ENCODE measurements around the gene SEPTIN7.

SEPTIN7 gene

DNA sequence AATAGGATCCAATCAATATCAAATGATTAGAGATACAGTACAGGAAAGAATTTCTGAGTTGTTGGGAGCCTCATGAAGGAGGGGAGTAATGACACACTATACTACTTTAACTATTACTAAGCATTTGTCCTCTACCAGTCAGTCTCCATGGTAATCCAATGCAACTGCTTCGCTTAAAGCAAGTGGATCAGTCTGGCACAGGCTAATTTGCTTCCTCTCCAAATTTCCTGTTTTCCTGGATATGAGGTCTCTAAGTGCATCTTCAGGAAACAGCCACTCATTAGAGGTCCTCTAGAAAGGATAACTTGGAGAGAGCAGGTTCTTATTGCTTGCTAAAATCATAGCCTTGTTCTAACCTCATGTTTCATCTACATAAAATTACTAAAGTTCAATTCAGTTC lies 8.4 kb upstream of the SEPTIN7 start:
- no peaks in the 10 kb centered on the region for H3K36me3 ChIP-seq
- no peaks in the 10 kb centered on the region for H3K9me3 ChIP-seq
- H3K27ac ChIP-seq = no peak overlapping the region
- TF ChIP-seq, protein P1, sequence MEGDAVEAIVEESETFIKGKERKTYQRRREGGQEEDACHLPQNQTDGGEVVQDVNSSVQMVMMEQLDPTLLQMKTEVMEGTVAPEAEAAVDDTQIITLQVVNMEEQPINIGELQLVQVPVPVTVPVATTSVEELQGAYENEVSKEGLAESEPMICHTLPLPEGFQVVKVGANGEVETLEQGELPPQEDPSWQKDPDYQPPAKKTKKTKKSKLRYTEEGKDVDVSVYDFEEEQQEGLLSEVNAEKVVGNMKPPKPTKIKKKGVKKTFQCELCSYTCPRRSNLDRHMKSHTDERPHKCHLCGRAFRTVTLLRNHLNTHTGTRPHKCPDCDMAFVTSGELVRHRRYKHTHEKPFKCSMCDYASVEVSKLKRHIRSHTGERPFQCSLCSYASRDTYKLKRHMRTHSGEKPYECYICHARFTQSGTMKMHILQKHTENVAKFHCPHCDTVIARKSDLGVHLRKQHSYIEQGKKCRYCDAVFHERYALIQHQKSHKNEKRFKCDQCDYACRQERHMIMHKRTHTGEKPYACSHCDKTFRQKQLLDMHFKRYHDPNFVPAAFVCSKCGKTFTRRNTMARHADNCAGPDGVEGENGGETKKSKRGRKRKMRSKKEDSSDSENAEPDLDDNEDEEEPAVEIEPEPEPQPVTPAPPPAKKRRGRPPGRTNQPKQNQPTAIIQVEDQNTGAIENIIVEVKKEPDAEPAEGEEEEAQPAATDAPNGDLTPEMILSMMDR (IDR thresholded peaks at IDR 0.05) = no peak
- H3K4me3 ChIP-seq (ENCODE audit: low read depth in 1 of 2, low read length in 1 of 2) = no peak overlapping the region
- no peaks in the 10 kb centered on the region for H3K4me1 ChIP-seq (ENCODE audit: control insufficient read depth in 1 of 2, insufficient read depth in 1 of 2, low read depth in 1 of 2, low read length in 1 of 2)
- H3K27me3 ChIP-seq = no peaks in the 10 kb centered on the region

DNA sequence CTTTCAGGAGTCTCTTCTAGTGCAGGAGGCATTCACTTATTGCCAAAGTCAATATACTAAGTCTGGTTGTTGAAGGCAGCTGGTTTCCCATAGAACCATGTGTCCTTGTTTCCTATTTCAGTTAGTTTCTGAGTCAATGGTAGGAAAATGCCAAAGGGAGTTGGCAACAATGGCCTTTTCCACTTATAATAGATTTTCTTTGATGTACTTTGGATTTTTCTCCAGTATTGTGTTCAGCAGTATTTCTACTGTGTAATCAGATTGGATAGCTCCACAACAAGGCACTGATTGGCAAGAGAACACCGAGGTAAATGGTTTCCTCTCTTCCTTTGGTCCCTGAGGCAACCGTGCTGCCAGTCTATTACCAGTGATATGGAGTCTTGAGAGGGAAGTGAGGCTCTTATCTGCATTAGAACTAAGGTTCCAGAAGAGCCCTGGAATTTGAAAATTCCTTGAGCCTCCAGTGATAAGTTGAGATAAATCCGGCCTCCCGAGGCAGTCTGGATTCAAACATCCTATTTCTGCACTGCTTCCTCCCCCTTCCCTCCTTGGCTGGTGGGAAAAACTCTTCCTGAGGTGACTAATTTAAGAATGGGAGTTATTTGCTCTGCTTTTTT lies 7.9 kb upstream of the SEPTIN7 start:
- H3K4me1 ChIP-seq (ENCODE audit: control insufficient read depth in 1 of 2, insufficient read depth in 1 of 2, low read depth in 1 of 2, low read length in 1 of 2) = no peaks in the 10 kb centered on the region
- H3K27ac ChIP-seq = no peak overlapping the region
- TF ChIP-seq, protein P1 (IDR thresholded peaks at IDR 0.05) = no peak
- no peaks in the 10 kb centered on the region for H3K9me3 ChIP-seq
- H3K27me3 ChIP-seq = no peaks in the 10 kb centered on the region
- no peak overlapping the region for H3K4me3 ChIP-seq (ENCODE audit: low read depth in 1 of 2, low read length in 1 of 2)
- no peaks in the 10 kb centered on the region for H3K36me3 ChIP-seq

DNA sequence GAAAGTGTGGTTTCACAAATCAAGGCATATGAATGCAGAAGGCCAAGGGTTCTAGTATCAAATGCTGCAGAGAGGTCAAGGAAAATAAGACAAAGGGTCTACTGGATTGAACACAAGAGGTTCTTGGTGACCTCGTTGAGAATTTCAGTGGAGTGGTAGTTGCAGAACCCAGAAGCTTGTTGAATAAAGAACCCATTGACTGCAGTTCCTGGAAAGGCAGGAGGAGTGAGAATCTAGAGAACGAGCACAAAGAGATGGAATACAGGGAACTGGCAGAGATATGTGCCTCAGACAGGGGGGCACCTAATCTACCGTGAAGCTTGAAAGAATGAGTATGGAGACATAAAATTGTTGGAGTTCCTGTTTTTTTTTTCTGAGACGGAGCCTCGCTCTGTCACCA lies 3.5 kb upstream of the SEPTIN7 start:
- Histone ChIP-seq H3K27ac (no peak overlapping the region), H3K9me3 (no peaks in the 10 kb centered on the region), H3K4me1 (ENCODE audit: control insufficient read depth in 1 of 2, insufficient read depth in 1 of 2, low read depth in 1 of 2, low read length in 1 of 2) (peaks cover 15 to 16% of the 10 kb centered on the region in 2 experiments), H3K27me3 (no peaks in the 10 kb centered on the region), H3K4me3 (ENCODE audit: low read depth in 1 of 2, low read length in 1 of 2) (no peak overlapping the region), H3K36me3 (no peaks in the 10 kb centered on the region)
- TF ChIP-seq, protein P1 (IDR thresholded peaks at IDR 0.05) = no peak

DNA sequence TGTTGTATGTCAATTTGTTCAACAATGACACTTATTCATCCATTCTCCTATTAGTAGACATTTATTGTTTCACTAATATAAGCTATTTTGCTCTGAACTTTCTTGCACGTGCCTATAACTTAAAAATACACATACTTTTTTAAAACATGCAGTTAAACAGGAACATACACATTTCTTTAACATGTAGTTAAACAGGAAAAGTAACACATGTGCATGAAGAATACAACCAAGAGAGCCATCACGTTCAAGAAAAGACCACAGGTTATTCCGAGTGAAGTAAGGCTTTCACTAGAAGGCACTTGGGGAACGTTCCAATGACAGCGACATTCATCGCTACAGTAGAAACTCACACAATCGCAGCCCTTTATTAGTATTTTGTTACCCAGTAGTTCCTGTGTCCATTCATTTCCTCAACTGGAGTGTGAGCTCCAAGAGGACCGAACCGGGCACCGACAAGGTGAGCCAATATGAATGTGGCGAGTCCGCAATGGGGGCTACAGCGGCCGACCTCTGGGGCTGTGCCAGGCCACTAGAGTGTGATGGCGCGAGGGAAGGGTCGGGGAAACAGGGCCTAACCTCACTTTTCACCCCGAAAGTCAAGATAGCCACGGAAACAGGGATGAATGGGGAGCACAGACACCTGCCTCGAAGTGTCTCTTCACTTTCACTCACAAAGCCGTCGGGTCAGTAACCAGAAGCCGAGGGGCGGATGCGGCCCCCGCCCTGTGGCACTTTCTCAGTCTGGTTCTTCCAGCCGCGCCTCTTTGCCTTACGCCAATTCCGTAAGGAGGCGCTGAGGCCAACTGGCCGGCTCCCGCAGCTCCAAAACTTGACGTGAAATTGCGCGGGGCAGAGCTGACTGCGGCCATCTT lies 775 bp upstream of the SEPTIN7 start:
- H3K4me3 ChIP-seq (ENCODE audit: low read depth in 1 of 2, low read length in 1 of 2) = peak overlapping the region; percentile 90 to 92

DNA sequence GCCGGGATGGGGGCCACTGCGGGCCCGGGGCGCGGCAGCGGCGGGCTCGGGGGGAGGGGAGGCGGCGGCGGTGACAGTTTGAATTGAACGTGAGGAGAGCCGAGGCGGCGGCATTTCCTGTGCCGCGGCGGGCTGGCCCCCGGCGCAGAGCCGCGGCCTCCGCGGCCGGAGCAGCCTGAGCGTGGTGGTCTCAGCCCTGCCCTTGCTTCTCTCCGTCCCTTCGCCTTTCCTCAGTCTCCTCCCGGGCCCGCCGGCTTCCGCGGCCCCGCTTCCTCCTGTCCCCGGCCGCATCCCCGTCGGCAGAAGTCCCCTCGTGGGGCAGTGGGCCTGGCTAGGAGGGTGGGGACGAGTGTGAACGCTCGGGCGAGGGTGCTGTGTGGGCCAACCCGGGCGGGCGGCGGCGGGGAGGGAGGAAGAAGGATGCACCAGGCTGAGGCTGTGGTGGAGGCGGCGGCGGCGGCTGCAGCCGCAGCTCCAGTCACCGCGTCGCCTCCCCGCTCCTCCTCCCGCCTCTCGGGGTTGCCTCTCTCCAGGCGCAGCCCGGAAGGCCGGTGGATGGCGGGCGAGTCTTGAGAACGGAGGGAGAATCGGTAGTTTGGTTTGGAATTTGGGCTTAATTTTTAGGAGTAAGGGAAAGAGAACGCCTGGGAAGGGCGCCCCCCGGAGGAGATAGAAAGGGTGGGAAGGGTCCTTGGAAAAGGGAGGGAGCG lies 690 bp downstream of the SEPTIN7 start:
- H3K27me3 ChIP-seq = no peaks in the 10 kb centered on the region
- TF ChIP-seq, protein P1 (IDR thresholded peaks at IDR 0.05) = no peak
- H3K9me3 ChIP-seq = no peaks in the 10 kb centered on the region
- peak overlapping the region; percentile 90 to 92 for H3K4me3 ChIP-seq (ENCODE audit: low read depth in 1 of 2, low read length in 1 of 2)
- peaks cover 27 to 44% of the 10 kb centered on the region in 2 experiments for H3K4me1 ChIP-seq (ENCODE audit: control insufficient read depth in 1 of 2, insufficient read depth in 1 of 2, low read depth in 1 of 2, low read length in 1 of 2)
- peak overlapping the region; percentile 96 for H3K27ac ChIP-seq
- H3K36me3 ChIP-seq = no peaks in the 10 kb centered on the region

More for the DNA sequence above, 775 bp upstream of the SEPTIN7 start:
- H3K9me3 ChIP-seq = no peaks in the 10 kb centered on the region
- H3K4me1 ChIP-seq (ENCODE audit: control insufficient read depth in 1 of 2, insufficient read depth in 1 of 2, low read depth in 1 of 2, low read length in 1 of 2) = peaks cover 27 to 32% of the 10 kb centered on the region in 2 experiments
- TF ChIP-seq, protein P1 (IDR thresholded peaks at IDR 0.05) = no peak
- H3K27ac ChIP-seq = peak overlapping the region; percentile 96
- H3K36me3 ChIP-seq = no peaks in the 10 kb centered on the region
- H3K27me3 ChIP-seq = no peaks in the 10 kb centered on the region

Measured in neutrophil (primary cell).